HG03558 (cell line): ENCODE data around the gene ANKRD18A.
"Not testable (repeated sequence)": the region's sequence is repeated elsewhere in the genome, so short reads cannot be mapped to it uniquely, and the experiment has no call there.

ENCODE experiments used
- ATAC-seq: cut with Tn5 transposase; IDR thresholded peaks from one replicate; pipeline ENCODE4 v1.9.1; 2021; ENCODE audit warnings: moderate number of reproducible peaks; ENCODE audit not compliant: unreplicated experiment; ENCODE audit errors: extremely low read depth

Gene ANKRD18A

DNA sequence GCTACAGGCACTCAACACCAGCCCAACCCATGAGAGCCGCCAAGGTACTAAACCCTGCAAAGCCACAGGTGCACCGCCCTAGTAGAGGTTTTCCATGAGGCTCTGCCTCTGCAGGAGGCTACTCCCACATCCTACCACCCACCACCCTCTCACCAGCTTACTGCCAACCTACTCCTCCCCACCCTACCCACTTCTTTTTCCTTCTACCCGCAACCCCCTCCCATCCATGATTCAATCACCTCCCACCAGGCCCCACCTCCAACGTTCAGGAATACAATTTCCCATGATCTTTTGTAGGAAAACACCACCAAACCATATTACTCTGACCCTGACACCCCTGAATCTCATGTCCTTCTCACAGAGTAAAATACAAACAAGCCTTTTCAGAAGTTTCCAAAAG lies 67.4 kb downstream of the ANKRD18A start:
- ATAC-seq, result not testable (repeated sequence)

DNA sequence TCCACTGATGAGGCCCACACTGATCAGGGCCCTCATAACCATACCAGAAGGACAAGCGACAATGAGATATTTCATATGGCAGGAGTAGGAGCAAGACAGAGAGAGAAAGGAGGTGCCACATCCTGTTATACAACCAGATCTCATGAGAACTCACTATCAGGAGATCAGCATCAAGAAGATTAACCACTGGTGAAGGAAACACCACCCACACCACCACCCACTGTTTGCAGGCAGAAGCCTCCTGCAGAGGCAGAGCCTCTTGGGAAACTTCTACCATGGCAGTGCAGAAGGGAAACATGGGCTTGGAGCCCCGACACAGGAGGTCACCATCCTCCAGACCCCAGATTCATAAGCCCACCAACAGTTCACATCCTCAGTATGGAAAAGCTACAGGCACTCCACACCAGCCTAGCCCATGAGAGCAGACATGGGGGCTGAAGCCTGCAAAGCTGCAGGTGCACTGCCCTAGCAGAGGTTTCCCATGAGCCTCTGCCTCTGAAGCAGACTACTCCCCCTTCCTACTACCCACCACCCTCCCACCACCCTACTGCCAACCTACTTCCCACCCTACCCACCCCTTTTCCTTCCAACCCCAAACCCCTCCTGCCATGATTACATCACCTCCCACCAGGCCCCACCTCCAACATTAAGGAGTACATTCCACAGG lies 73.8 kb downstream of the ANKRD18A start:
- not testable (repeated sequence) for ATAC-seq

DNA sequence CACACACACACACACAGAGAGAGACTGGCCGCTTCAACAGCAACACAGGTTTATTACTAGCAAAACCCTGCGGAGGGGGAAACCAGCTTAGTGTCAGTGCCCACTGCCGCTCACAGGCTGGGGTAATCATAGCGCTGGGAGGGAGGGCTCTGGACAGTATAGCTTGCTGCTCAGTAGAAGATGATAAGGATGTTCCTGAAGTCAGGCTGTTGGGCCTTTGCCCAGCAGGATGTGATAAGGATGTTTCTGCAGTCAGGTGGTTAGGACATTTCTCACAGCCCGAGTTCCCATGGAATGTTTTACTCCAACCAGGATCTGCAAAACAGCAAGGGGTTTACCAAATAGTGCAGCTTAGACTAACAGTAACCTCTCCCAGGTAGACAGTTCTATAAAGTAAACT lies 79.9 kb downstream of the ANKRD18A start:
- ATAC-seq, result not testable (repeated sequence)

DNA sequence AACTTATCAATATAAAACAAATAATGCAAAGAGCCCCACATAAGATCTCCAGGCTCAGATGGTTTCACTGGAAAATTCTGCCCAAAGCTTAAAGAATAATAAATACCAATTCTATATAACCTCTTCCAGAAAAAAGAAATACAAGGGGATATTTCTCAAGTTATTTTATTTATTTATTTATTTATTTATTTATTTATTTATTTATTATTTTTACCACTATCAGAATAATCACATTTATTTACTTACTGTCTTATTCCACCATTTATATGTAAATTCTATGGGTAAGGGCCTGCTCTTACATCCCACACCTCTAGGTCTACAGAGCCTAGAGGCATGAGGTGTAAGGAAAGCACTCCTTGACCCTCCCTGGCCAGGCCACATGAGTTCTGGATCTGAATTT lies 91.1 kb downstream of the ANKRD18A start:
- ATAC-seq, result no peak

DNA sequence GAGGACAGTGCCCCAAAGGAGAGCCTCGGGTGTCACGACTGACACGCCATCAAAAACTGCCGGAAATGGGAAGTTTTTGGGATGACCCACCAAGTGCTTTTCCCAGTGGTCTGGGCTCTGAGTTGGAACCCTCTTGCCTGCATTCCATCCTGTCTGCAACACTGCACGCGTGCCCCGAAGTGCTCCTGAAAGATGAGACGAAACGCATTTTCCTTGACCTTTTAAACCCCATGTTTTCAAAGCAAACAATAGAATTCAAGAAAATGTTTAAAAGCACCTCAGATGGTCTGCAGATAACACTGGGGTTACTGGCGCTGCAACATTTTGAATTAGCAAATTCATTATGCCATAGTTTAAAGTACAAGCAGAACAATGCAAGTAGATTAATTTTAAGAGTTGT lies 92.9 kb downstream of the ANKRD18A start:
- no peak for ATAC-seq

DNA sequence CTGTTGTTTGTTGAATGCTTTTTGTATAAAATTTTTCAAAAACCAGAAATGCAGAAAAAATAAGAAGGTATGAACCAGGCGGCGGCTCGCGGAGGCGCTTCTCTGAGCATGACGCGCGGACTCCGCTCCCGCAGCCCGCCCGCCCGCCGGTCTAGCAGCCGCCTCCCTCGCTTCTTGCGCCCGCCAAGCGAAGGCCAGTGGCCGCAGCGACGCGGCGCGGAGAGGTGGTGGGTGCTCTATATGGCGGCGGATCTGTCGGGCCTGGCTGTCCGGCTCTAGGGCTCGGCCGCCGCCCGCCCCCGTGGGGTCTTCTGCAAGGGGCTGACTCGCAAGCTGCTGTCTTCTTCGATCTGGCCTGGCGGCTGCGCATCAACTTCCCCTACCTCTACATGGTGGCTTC lies 93.8 kb downstream of the ANKRD18A start:
- no peak for ATAC-seq

DNA sequence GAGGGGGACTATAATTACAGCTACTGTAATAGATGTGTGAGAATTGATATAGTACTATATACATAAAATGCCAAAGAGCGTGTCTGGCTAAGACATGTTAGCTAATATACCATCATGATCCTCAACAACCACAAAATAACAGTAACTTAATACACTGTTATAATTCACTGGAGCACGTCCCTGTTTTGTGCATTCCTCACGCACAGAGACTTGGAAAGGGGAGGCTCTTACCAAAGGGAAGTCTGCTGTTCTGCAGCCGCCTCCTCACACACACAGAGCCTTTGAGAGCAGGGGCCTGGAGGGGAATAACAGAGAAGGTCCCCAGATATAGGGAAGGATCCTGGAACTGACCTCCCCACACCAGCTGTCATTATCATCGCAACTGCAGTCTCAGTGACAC lies 97.3 kb downstream of the ANKRD18A start:
- no peak for ATAC-seq

DNA sequence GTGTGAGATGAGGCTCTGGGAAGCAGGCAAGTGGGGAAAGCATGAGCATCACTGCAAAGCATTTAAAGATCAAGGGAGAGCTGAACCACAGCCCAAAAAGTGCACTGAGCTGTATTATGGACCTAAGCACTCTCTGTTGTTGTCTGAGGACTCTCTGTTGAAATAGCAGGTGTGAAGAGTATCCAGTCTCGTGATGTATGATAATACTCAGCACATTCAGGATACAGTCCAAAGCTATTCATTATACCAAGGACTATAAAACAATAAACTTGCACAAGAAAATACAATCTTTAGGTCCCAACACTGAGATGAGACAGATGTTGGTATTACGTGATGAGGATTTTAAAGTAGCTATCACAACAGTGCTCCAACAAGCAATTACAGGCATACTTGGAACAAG lies 98.6 kb downstream of the ANKRD18A start:
- ATAC-seq, result no peak
